HL-60/S4 (cell line): ENCODE data around the gene CDH12.
"Not testable (repeated sequence)": the region's sequence is repeated elsewhere in the genome, so short reads cannot be mapped to it uniquely, and the experiment has no call there.

ENCODE experiments used
- in situ Hi-C: fragments of 300-500 bp; cut with MboI; formaldehyde crosslinking; loops from 2 replicates; pipeline ENCODE4 v1.14.3; 2022; ENCODE audit warnings: low sequenced_read_pairs

Gene CDH12

GRCh38 chr5:22319798-22320197 lies 533.3 kb downstream of the CDH12 start:
- in situ Hi-C loops: no loop called here

GRCh38 chr5:22316294-22316693 lies 536.9 kb downstream of the CDH12 start:
- in situ Hi-C loops: no loop called here

GRCh38 chr5:22315052-22315451 lies 538.1 kb downstream of the CDH12 start:
- in situ Hi-C loops: not testable (repeated sequence)

- in situ Hi-C loops: no loop called here
These were observed 538.6 kb downstream of the CDH12 start for GRCh38 chr5:22314548-22314947.

- in situ Hi-C loops: no loop called here
These were observed 547.1 kb downstream of the CDH12 start for GRCh38 chr5:22306011-22306410.

GRCh38 chr5:22295832-22296231 lies 557.3 kb downstream of the CDH12 start:
- in situ Hi-C loops: no loop called here

- in situ Hi-C loops: no loop called here
These were observed 560.0 kb downstream of the CDH12 start for GRCh38 chr5:22293147-22293546.

- in situ Hi-C loops: no loop called here
These were observed 575.0 kb downstream of the CDH12 start for GRCh38 chr5:22278164-22278563.

- in situ Hi-C loops: no loop called here
These were observed 576.1 kb downstream of the CDH12 start for GRCh38 chr5:22277006-22277405.

GRCh38 chr5:22265855-22266254 lies 587.3 kb downstream of the CDH12 start:
- in situ Hi-C loops: not testable (repeated sequence)

GRCh38 chr5:22258139-22258538 lies 595.0 kb downstream of the CDH12 start:
- in situ Hi-C loops: no loop called here

- in situ Hi-C loops: no loop called here
These were observed 602.6 kb downstream of the CDH12 start for GRCh38 chr5:22250528-22250927.

GRCh38 chr5:22249209-22249729 lies 603.9 kb downstream of the CDH12 start:
- in situ Hi-C loops: no loop called here

GRCh38 chr5:22245770-22246169 lies 607.4 kb downstream of the CDH12 start:
- in situ Hi-C loops: no loop called here

- in situ Hi-C loops: no loop called here
These were observed 610.6 kb downstream of the CDH12 start for GRCh38 chr5:22242532-22242931.

- in situ Hi-C loops: no loop called here
These were observed 615.1 kb downstream of the CDH12 start for GRCh38 chr5:22238047-22238446.

- in situ Hi-C loops: no loop called here
These were observed 626.7 kb downstream of the CDH12 start for GRCh38 chr5:22226423-22226822.

GRCh38 chr5:22223079-22223478 lies 630.1 kb downstream of the CDH12 start:
- in situ Hi-C loops: no loop called here

GRCh38 chr5:22213703-22214495 lies 639.2 kb downstream of the CDH12 start:
- in situ Hi-C loops: not testable (repeated sequence)

- in situ Hi-C loops: not testable (repeated sequence)
These were observed 640.7 kb downstream of the CDH12 start for GRCh38 chr5:22212254-22212991.

- in situ Hi-C loops: not testable (repeated sequence)
These were observed 644.7 kb downstream of the CDH12 start for GRCh38 chr5:22208463-22208862.

GRCh38 chr5:22188651-22189050 lies 664.5 kb downstream of the CDH12 start:
- in situ Hi-C loops: not testable (repeated sequence)
